OCI-LY1 (cell line): ENCODE data around the gene ART3.

ENCODE experiments used
- CTCF ChIP-seq: fragments of 200-600 bp; sonication (generic), shearing (Covaris generic); IDR thresholded peaks from 2 replicates; pipeline ENCODE4 v1.5.1; 2017; ENCODE audit warnings: mild to moderate bottlenecking, antibody characterized with exemption, low read length, moderate library complexity, mixed read lengths
- EZH2 ChIP-seq: fragments of 200-600 bp; sonication (generic), shearing (Covaris generic); IDR thresholded peaks from 2 replicates; pipeline ENCODE4 v1.8.0; 2017; ENCODE audit warnings: borderline replicate concordance, mixed run types, mild to moderate bottlenecking, antibody characterized with exemption, low read length, moderate library complexity, mixed read lengths

- no peak for TF ChIP-seq CTCF
- TF ChIP-seq EZH2: no peak
Observed at GRCh38 chr4:76035799-76036380, 38.6 kb upstream of the ART3 start, which contains the start of gene CXCL11.
